ENCODE measurements around the gene ATP9A. TPM values are rescaled to one million over a fixed set of nuclear protein-coding genes. Genes with fewer than 3 reads are reported as not detected.
A peak's percentile ranks its signal among the peaks of the same experiment; 100 is the strongest.

ATP9A gene
- polyA plus RNA-seq, 1 donor (not counting 4 experiments of a cell fraction or from before 2014, with no cell fraction given), result 5.8 TPM

DNA sequence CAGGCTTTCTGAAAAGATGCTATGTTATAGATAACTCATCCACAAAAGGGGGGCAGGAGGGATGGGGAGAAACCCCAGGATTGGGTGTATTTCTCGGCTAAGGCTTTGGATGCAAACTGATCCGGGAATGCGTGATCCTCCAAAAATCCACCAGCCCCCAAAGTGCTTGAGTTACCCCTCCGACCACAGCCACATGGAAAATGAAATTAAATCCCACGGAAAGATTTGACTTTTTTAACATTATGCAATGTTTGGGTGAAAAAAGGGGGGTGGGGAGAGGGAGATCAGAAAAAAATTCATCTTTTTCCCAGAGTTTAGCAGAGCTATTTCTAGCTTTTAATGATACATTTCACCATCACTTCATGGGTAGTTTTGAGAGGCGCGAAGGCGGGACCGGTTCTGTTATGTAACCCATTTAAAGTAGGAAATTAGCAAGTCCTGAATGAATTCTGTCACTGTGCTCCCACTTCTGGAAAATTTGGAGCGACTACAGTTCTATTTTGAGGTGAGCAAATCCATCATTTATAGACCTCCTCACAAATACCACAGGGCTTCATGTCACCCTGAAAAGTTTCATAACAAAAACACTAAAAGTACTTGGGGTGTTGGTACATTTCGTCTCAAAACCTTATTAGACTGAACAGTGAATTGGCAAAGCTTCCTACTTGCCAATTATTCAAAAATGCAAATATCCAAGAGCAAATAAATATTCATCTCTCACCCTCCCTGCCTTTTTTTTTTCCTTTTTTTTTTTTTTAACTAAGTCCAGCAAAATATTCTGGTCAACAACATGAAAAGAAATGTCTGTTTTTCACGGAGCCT lies 173.7 kb downstream of the ATP9A start:
- no peak for FAIRE-seq
- Histone ChIP-seq H3K9ac (ENCODE audit: control insufficient read depth, extremely low read depth, insufficient read depth, low read length) (no peak overlapping the region), H3K36me3 (ENCODE audit: control insufficient read depth in 2 of 2, extremely low read depth in 1 of 2, insufficient read depth in 2 of 2, low read length in 2 of 2) (no peaks in the 10 kb centered on the region)

DNA sequence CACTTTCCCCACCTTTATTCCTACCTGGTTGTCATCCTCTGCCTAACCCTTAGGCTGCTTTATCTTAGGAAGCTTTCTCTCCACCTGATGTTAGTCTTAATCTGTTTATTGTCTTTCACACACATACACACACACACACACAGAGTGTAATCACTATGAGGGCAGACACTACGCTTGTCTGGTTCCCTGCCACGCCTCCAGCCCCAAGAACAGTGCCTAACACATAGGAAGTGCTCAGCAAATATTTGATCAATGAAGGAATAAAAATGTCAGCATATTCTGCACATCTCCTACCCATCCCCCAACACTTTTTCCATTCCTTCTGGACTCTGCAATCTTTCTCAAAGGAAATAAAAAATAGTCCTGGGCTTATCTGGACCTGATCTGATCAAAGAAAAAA lies 174.6 kb downstream of the ATP9A start:
- H3K27me3 ChIP-seq (ENCODE audit: control insufficient read depth, extremely low read depth, insufficient read depth, low read length), result peaks cover 5% of the 10 kb centered on the region
- H3K4me2 ChIP-seq (ENCODE audit: control insufficient read depth, extremely low read depth, insufficient read depth, low read depth, low read length), result no peak overlapping the region
- H3K27ac ChIP-seq (ENCODE audit: control insufficient read depth, insufficient read depth, low read length), result no peak overlapping the region
- FAIRE-seq (no peak), DNase-seq (ENCODE audit: low read depth, low spot score) (no peak)
- no peak overlapping the region for H2AFZ ChIP-seq (ENCODE audit: control insufficient read depth, low read length)
- dilution Hi-C loops (cut with MboI; ENCODE audit: extremely low pct_ligation_motif_present, low sequenced_read_pairs), result no loop called here
- H4K20me1 ChIP-seq (ENCODE audit: control insufficient read depth, extremely low read depth, insufficient read depth, low read length), result no peaks in the 10 kb centered on the region
- no peaks in the 10 kb centered on the region for H3K79me2 ChIP-seq (ENCODE audit: control insufficient read depth, insufficient read depth, low read length)
- TF ChIP-seq EZH2 (IDR thresholded peaks at IDR 0.05; ENCODE audit: low read length), result no peak
- TF ChIP-seq, protein P1, sequence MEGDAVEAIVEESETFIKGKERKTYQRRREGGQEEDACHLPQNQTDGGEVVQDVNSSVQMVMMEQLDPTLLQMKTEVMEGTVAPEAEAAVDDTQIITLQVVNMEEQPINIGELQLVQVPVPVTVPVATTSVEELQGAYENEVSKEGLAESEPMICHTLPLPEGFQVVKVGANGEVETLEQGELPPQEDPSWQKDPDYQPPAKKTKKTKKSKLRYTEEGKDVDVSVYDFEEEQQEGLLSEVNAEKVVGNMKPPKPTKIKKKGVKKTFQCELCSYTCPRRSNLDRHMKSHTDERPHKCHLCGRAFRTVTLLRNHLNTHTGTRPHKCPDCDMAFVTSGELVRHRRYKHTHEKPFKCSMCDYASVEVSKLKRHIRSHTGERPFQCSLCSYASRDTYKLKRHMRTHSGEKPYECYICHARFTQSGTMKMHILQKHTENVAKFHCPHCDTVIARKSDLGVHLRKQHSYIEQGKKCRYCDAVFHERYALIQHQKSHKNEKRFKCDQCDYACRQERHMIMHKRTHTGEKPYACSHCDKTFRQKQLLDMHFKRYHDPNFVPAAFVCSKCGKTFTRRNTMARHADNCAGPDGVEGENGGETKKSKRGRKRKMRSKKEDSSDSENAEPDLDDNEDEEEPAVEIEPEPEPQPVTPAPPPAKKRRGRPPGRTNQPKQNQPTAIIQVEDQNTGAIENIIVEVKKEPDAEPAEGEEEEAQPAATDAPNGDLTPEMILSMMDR (optimal IDR thresholded peaks at IDR 0.05 in 1 of 3, IDR thresholded peaks at IDR 0.05 in 1 of 3, conservative IDR thresholded peaks at IDR 0.05 in 1 of 3; ENCODE audit: extremely low read depth in 1 of 3, insufficient read depth in 2 of 3, low read length in 3 of 3), result no peak
- no peaks in the 10 kb centered on the region for H3K9me3 ChIP-seq (ENCODE audit: control insufficient read depth, low read depth, low read length)
- no peaks in the 10 kb centered on the region for H3K9me1 ChIP-seq (ENCODE audit: control insufficient read depth, extremely low read depth, insufficient read depth, low read length)
- no peaks in the 10 kb centered on the region for H3K36me3 ChIP-seq (ENCODE audit: control insufficient read depth in 2 of 2, extremely low read depth in 1 of 2, insufficient read depth in 2 of 2, low read length in 2 of 2)
- H3K4me3 ChIP-seq (ENCODE audit: control insufficient read depth in 2 of 3, extremely low read depth in 1 of 3, insufficient read depth in 2 of 3, low read depth in 1 of 3, low read length in 3 of 3), result no peak overlapping the region
- H3K9ac ChIP-seq (ENCODE audit: control insufficient read depth, extremely low read depth, insufficient read depth, low read length), result no peak overlapping the region
- no peaks in the 10 kb centered on the region for H3K4me1 ChIP-seq (ENCODE audit: control insufficient read depth, extremely low read depth, insufficient read depth, low read length)

More for the DNA sequence above, 173.7 kb downstream of the ATP9A start:
- no peak overlapping the region for H3K4me3 ChIP-seq (ENCODE audit: control insufficient read depth in 2 of 3, extremely low read depth in 1 of 3, insufficient read depth in 2 of 3, low read depth in 1 of 3, low read length in 3 of 3)
- H2AFZ ChIP-seq (ENCODE audit: control insufficient read depth, low read length), result no peak overlapping the region
- no peaks in the 10 kb centered on the region for H3K9me3 ChIP-seq (ENCODE audit: control insufficient read depth, low read depth, low read length)
- dilution Hi-C loops (cut with MboI; ENCODE audit: extremely low pct_ligation_motif_present, low sequenced_read_pairs), result loop anchor here (5.0 kb wide), 1 partner anchor 202 kb away; no protein-coding TSS in a partner anchor
- no peaks in the 10 kb centered on the region for H4K20me1 ChIP-seq (ENCODE audit: control insufficient read depth, extremely low read depth, insufficient read depth, low read length)
- H3K4me1 ChIP-seq (ENCODE audit: control insufficient read depth, extremely low read depth, insufficient read depth, low read length), result no peaks in the 10 kb centered on the region
- peaks cover 9% of the 10 kb centered on the region for H3K27me3 ChIP-seq (ENCODE audit: control insufficient read depth, extremely low read depth, insufficient read depth, low read length)
- no peak for TF ChIP-seq EZH2 (IDR thresholded peaks at IDR 0.05; ENCODE audit: low read length)
- TF ChIP-seq, protein P1 (optimal IDR thresholded peaks at IDR 0.05 in 1 of 3, IDR thresholded peaks at IDR 0.05 in 1 of 3, conservative IDR thresholded peaks at IDR 0.05 in 1 of 3; ENCODE audit: extremely low read depth in 1 of 3, insufficient read depth in 2 of 3, low read length in 3 of 3), result no peak
- DNase-seq (ENCODE audit: low read depth, low spot score), result no peak
- H3K4me2 ChIP-seq (ENCODE audit: control insufficient read depth, extremely low read depth, insufficient read depth, low read depth, low read length), result peak overlapping the region; percentile 6
- no peaks in the 10 kb centered on the region for H3K9me1 ChIP-seq (ENCODE audit: control insufficient read depth, extremely low read depth, insufficient read depth, low read length)
- no peaks in the 10 kb centered on the region for H3K79me2 ChIP-seq (ENCODE audit: control insufficient read depth, insufficient read depth, low read length)
- H3K27ac ChIP-seq (ENCODE audit: control insufficient read depth, insufficient read depth, low read length), result no peak overlapping the region
